Activated naive CD4-positive, alpha-beta T cell treated with anti-CD3 and anti-CD28 coated beads, Interleukin-2, amount 10 ng/mL, durations not matched to agents 5 hours and 36 hours (primary cell): Measurements from ENCODE around the gene CLK2. TPM values are rescaled to one million over a fixed set of nuclear protein-coding genes. Genes with fewer than 3 reads are reported as not detected.

Experiments
- total RNA-seq, 2 experiments: library from RNA; stranded (reverse); gene quantifications; one replicate each; pipeline ENCODE4 v1.2.3, GENCODE V29; 2021

CLK2 gene
- 100 to 1,000 TPM; 100 to 104 TPM for total RNA-seq

GRCh38 chr1:155273343-155274245 is at the start of gene CLK2:
TSS of gene CLK2 (minus strand) at chr1:155273504. CDS start at chr1:155270977, 2,527 bp downstream.

GRCh38 chr1:155320661-155321617 is 47.6 kb upstream of the CLK2 start, which contains the start of gene RUSC1:
TSS of gene RUSC1 (plus strand) at chr1:155320894. CDS start at chr1:155321774, 880 bp downstream.

GRCh38 chr1:155308493-155309422 is 35.5 kb upstream of the CLK2 start, which contains the start of gene FDPS:
TSS of gene FDPS (plus strand) at chr1:155308866. CDS start at chr1:155309790, 924 bp downstream.

DNA sequence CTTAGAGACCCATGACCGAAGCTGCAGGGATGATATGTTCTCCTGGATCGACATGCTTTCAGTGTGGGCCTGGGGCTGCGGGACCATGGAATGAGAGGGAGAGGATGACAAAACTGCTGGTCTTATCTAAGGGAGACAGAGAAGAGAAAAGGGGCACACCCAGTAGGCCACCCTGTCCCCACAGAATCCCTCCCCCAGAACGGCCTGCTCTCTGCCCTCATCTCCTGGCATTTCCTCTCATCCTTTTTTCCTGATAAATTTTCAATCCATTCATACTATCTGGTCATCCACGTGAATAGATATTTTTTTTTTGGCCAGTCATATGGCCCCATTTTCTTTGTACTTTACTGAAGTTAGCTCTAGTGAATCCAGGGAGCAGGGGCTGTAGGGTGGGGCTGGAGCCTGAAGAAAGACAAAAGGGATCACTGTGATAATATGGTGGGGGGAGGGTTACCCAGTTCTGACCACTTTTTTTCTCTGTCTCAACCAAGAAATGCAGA is 28.1 kb upstream of the CLK2 start, which contains the start of gene PKLR:
PKLR (minus strand) TSS at position 97 of the 500 bp plus-strand sequence; CDS start at position 54, 43 bp downstream.

DNA sequence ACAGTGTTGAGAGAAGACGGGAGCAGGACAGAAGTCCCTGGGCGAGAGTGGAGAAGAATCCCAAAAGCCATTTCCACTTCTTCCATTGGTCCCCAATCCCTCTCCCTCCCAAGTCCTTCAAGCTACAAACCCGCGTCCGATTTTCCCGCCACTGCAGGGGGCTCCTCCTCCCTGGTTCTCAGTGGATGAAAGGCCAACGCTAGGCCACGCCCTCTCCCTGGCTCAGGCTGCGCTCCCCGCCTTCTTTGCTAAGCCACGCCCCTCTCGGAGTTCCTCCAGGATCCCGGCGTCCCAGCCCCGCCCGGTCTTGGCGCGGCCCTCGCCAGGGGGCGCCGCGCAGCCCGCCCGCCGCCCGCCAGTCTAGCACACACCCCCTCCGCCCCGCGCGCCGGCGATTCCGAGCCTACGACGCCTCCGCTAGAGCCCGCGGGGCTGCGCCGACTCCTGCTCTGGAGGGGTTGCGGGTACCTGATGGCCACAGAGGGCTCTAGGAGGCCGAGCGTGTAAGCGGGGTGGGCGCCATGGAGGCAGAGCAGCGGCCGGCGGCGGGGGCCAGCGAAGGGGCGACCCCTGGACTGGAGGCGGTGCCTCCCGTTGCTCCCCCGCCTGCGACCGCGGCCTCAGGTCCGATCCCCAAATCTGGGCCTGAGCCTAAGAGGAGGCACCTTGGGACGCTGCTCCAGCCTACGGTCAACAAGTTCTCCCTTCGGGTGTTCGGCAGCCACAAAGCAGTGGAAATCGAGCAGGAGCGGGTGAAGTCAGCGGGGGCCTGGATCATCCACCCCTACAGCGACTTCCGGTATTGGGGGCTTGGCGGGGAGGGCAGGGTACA is 4.0 kb upstream of the CLK2 start, which contains the start of gene HCN3:
HCN3 (plus strand) TSS at position 394 of the 832 bp plus-strand sequence; CDS start at position 522, 128 bp downstream.

DNA sequence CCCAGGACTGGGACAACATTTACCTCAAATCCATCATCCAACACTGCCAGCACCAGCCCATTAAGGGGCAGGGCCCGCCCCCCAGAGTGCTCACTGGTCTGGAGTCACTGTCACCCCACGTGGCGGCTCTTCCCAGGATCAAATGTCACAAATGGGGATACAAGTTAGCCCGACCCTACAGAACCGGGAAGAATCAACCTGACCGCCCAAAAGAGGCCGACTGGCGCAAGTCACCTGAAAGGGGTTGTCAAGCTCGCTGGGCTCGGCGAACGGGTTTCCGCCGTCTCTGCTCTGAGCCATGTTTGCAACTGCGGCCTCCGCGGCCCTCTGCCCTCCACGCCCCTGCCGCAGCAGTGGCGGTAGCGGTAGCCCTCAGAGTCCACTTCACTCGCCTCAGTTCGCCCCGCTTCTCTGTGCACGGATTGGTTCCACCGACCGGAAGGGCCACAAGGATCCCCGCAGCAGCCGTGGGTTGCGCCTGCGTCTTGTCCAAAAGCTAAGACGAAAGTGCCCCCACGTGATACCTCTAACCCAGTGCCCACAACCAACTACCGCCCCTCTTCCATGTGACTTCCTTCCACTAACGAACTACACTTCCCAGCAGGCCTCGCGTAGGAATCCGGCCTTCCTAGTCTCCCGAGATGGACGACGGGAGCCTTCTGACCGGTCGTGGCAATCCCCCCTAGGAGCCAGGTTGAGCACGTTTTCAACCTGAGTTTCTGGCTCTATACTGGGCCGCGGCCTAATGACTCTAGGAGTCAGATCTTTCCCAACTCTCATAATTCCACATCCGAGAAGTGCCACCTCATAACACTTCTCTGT is 11.2 kb downstream of the CLK2 start, which contains the start of gene SCAMP3:
SCAMP3 (minus strand) TSS at position 509 of the 822 bp plus-strand sequence; CDS start at position 300, 209 bp downstream.

GRCh38 chr1:155255243-155256007 is 17.9 kb downstream of the CLK2 start, which contains the start of gene ENTREP3:
TSS of gene ENTREP3 (minus strand) at chr1:155255483. CDS start at chr1:155254877, 606 bp downstream.

Other genes with a start within 250 kb of the CLK2 start
- 1 to 10 TPM in 1 of 2 experiments, under 1 TPM in 1; 0.79 to 1.2 TPM for gene DCST2, start 239.7 kb downstream of the CLK2 start, total RNA-seq
- not detected for gene DCST1, start 239.7 kb downstream of the CLK2 start, total RNA-seq
- 10 to 100 TPM; 50.6 to 50.7 TPM for gene ADAM15, start 222.2 kb downstream of the CLK2 start, total RNA-seq
- gene EFNA4, start 209.8 kb downstream of the CLK2 start, total RNA-seq: 1 to 10 TPM; 9.0 to 9.6 TPM
- gene EFNA3, start 194.7 kb downstream of the CLK2 start, total RNA-seq: 1 to 10 TPM; 4.1 to 4.2 TPM
- gene EFNA1, start 145.6 kb downstream of the CLK2 start, total RNA-seq: under 1 TPM; 0.25 to 0.26 TPM
- 10 to 100 TPM; 44.1 to 49.0 TPM for gene SLC50A1, start 137.7 kb downstream of the CLK2 start, total RNA-seq
- 10 to 100 TPM; 60.3 to 66.8 TPM for gene DPM3, start 133.0 kb downstream of the CLK2 start, total RNA-seq
- gene KRTCAP2, start 100.2 kb downstream of the CLK2 start, total RNA-seq: 100 to 1,000 TPM; 173 to 190 TPM
- gene TRIM46, start 99.7 kb downstream of the CLK2 start, total RNA-seq: 10 to 100 TPM; 16.4 to 19.1 TPM
- gene THBS3, start 65.6 kb downstream of the CLK2 start, total RNA-seq: 10 to 100 TPM; 28.2 to 31.5 TPM
- gene MTX1, start 64.8 kb downstream of the CLK2 start, total RNA-seq: 10 to 100 TPM; 30.3 to 30.6 TPM
- gene ENTREP3, start 18.0 kb downstream of the CLK2 start, total RNA-seq: 10 to 100 TPM; 21.1 to 23.2 TPM
- 10 to 100 TPM; 83.3 to 85.5 TPM for gene SCAMP3, start 11.1 kb downstream of the CLK2 start, total RNA-seq
- gene HCN3, start 4.0 kb upstream of the CLK2 start, total RNA-seq: 1 to 10 TPM; 4.3 TPM
- gene PKLR, start 27.9 kb upstream of the CLK2 start, total RNA-seq: not detected
- 100 to 1,000 TPM; 277 to 292 TPM for gene FDPS, start 35.4 kb upstream of the CLK2 start, total RNA-seq
- gene RUSC1, start 47.4 kb upstream of the CLK2 start, total RNA-seq: 10 to 100 TPM; 22.4 to 24.5 TPM